Ascending aorta (tissue), 2 donors: ENCODE results near the gene SRSF1. TPM values are rescaled to one million over a fixed set of nuclear protein-coding genes. Genes with fewer than 3 reads are reported as not detected.

ENCODE experiments used
- DNase-seq, 2 donors: peaks; one replicate each; pipeline ENCODE4 v3.0.0-alpha.2; 2019; ENCODE audit warnings: low spot score in 2 of 2
- H3K27ac ChIP-seq, 2 donors: fragments of 200-600 bp; sonication (generic); one replicate each; pipeline ENCODE4 v1.5.1; 2016 to 2017; ENCODE audit warnings: mild to moderate bottlenecking in 1 of 2
- H3K27me3 ChIP-seq: fragments of 200-600 bp; sonication (generic); one replicate; pipeline ENCODE4 v1.5.1; 2017
- H3K36me3 ChIP-seq, 2 donors: fragments of 200-600 bp; sonication (generic); one replicate each; pipeline ENCODE4 v1.5.1; 2016
- H3K4me1 ChIP-seq, 2 donors: fragments of 200-600 bp; sonication (generic); one replicate each; pipeline ENCODE4 v1.5.1; 2016 to 2017; ENCODE audit warnings: mild to moderate bottlenecking in 1 of 2
- H3K4me3 ChIP-seq, 2 donors: fragments of 200-600 bp; sonication (generic); one replicate each; pipeline ENCODE4 v1.5.1; 2016 to 2017; ENCODE audit warnings: mild to moderate bottlenecking in 1 of 2
- H3K9me3 ChIP-seq, 2 donors: fragments of 200-600 bp; sonication (generic); one replicate each; pipeline ENCODE4 v1.5.1; 2016
- intact Hi-C: fragments of 100-400 bp; cut with DNase I; formaldehyde crosslinking; loops from one replicate; pipeline ENCODE4 v1.15.1; 2023
- total RNA-seq: library from RNA; depleted of rRNA; stranded (reverse); fragments of >200 nt; gene quantifications from one replicate; pipeline ENCODE4 v1.1.0, GENCODE V29; 2016
- TF ChIP-seq, protein P1 (sequence below), 3 experiments: fragments of 200-600 bp in 2 of 3; fragments of 450-650 bp in 1 of 3; sonication (generic) in 2 of 3; IDR thresholded peaks; one replicate each; pipeline ENCODE4 v1.5.1; 2016 to 2019; ENCODE audit warnings: antibody characterized with exemption in 3 of 3, mild to moderate bottlenecking in 1 of 3, moderate library complexity in 1 of 3

SRSF1 gene
- total RNA-seq, 1 donor from 2014 or later = 89.4 TPM

GRCh38 chr17:57956291-57957119 is 50.5 kb downstream of the SRSF1 start:
- DNase-seq = peak in 1 of 2 donors; percentile 43
- intact Hi-C loops = loop anchor here (2.0 kb wide), 1 partner anchor 88 kb away; no protein-coding TSS in a partner anchor
- peaks cover 3 to 17% of the 10 kb centered on the region in 2 donors for H3K4me1 ChIP-seq
- no peaks in the 10 kb centered on the region for H3K27me3 ChIP-seq
- no peaks in the 10 kb centered on the region for H3K9me3 ChIP-seq
- TF ChIP-seq, protein P1, sequence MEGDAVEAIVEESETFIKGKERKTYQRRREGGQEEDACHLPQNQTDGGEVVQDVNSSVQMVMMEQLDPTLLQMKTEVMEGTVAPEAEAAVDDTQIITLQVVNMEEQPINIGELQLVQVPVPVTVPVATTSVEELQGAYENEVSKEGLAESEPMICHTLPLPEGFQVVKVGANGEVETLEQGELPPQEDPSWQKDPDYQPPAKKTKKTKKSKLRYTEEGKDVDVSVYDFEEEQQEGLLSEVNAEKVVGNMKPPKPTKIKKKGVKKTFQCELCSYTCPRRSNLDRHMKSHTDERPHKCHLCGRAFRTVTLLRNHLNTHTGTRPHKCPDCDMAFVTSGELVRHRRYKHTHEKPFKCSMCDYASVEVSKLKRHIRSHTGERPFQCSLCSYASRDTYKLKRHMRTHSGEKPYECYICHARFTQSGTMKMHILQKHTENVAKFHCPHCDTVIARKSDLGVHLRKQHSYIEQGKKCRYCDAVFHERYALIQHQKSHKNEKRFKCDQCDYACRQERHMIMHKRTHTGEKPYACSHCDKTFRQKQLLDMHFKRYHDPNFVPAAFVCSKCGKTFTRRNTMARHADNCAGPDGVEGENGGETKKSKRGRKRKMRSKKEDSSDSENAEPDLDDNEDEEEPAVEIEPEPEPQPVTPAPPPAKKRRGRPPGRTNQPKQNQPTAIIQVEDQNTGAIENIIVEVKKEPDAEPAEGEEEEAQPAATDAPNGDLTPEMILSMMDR (IDR thresholded peaks at IDR 0.05) = no peak
- H3K36me3 ChIP-seq = no peaks in the 10 kb centered on the region
- peak overlapping the region in 1 of 2 donors; percentile 77 for H3K4me3 ChIP-seq
- no peak overlapping the region for H3K27ac ChIP-seq

DNA sequence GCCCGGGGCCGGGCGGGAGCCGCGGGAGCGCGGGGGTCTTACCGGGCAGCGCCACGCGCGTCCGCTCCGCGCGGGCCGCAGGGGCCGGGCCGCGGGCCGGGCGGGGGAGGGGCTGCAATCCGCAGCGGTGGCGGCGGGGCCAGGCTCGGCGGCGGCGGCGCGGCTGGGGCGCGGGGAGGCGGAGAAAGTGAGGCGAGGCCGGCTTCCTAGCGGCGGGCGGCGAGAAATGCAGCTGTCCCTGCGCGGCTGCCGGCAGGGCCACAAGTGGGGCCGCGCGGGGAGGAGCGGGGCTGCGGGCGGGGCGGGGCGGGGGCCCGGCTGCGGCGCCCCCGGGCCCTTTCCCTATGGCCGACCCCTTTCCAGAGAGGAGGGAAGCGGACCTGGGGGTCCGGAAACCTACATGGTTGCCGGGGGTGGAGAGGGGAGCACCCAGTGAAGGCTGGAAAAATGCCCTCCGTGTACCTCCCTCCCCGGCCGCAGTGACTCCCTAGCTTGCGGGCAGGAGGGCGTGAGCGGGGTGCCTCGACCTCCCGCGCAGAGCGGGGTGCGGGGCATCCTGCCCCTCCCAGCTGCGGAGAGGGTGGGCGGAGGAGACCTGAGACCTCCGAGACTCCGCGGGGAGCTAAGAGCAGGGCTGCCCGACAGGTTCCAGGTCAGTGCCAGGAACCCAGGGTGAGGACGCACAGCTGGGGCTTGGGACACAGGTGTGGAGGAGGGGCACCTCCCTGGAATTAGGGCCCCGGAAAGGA is 51.7 kb downstream of the SRSF1 start, which contains the start of gene CUEDC1:
Gene CUEDC1 (minus strand): TSS at position 230 of the 749 bp plus-strand sequence. CDS start 69,848 bp downstream, outside the sequence.
- Histone ChIP-seq H3K4me3 (peak within 1 kb of the TSS; percentile 77 to 92), H3K4me1 (peaks cover 3 to 29% of the 10 kb centered on the region in 2 donors), H3K27ac (peak within 1 kb of the TSS; percentile 97 to 98), H3K9me3 (no peaks in the 10 kb centered on the region), H3K36me3 (no peaks in the 10 kb centered on the region), H3K27me3 (no peaks in the 10 kb centered on the region)
- TF ChIP-seq, protein P1 (IDR thresholded peaks at IDR 0.05) = peak; percentile 20 to 39 (median 38)
- intact Hi-C loops = loop anchor here (1.0 kb wide), 2 partner anchors 63 to 80 kb away; no protein-coding TSS in a partner anchor
- peak in 1 of 2 donors; percentile 88 for DNase-seq

DNA sequence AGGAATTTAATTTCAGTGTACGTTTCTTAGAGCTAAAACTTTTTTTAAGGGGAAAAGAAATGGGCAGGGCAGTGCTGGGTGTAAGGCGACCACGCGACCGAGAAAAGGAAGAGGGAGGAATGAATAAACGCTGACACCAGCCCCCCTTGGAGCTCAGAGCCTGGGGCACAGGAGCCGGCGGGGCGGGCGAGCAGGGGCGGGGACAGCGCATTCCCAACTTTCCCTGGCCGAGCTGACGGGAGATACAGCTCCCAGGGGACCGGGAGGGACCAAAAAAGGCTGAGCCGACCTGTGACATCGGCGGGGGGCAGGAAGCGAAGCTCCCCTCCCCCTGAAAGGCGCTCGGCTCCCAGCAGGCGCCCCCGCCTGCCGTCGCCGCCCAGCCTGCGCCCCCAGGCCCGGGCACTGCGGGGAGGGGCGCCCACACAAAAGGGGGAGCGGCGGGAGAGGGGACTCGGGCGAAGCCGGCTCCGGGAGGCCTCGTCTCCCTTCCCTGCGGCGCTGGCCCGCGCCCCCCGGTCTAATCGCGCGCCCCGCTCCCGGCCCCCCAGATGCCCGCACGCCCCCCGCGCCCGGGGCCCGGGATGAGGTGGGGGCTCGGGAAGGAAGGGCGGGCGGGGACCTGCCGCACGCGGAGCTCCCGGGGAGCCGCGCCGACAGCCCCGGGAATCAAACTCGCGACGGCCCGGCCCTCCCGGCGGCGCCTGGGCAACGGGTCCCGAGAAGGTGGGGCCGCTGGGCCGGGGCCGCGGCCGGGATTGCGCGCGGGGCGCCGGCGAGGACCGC is 52.5 kb downstream of the SRSF1 start:
- DNase-seq = peak in 1 of 2 donors; percentile 91
- Histone ChIP-seq H3K36me3 (no peaks in the 10 kb centered on the region), H3K4me3 (peak overlapping the region; percentile 77 to 92), H3K9me3 (no peaks in the 10 kb centered on the region), H3K4me1 (peaks cover 3 to 35% of the 10 kb centered on the region in 2 donors), H3K27ac (peak overlapping the region; percentile 97 to 98), H3K27me3 (no peaks in the 10 kb centered on the region)
- TF ChIP-seq, protein P1 (IDR thresholded peaks at IDR 0.05) = no peak
- intact Hi-C loops = loop anchor here (1.0 kb wide), 2 partner anchors 62 to 79 kb away; no protein-coding TSS in a partner anchor

GRCh38 chr17:57953705-57954396 is 53.2 kb downstream of the SRSF1 start:
- DNase-seq = no peak
- intact Hi-C loops = loop anchor here (2.0 kb wide), 2 partner anchors 33 kb away; no protein-coding TSS in a partner anchor
- Histone ChIP-seq H3K4me3 (peak overlapping the region; percentile 77 to 92), H3K9me3 (no peaks in the 10 kb centered on the region), H3K27me3 (no peaks in the 10 kb centered on the region), H3K27ac (peak overlapping the region; percentile 97 to 98), H3K36me3 (no peaks in the 10 kb centered on the region), H3K4me1 (peaks cover 7 to 42% of the 10 kb centered on the region in 2 donors)
- TF ChIP-seq, protein P1 (IDR thresholded peaks at IDR 0.05) = no peak

Other genes starting within 250 kb of the SRSF1 start
- gene MRPS23, start 157.2 kb downstream of the SRSF1 start, total RNA-seq = 2.0 TPM
- 76.1 TPM for gene CUEDC1, start 51.8 kb downstream of the SRSF1 start, total RNA-seq
- gene VEZF1, start 19.0 kb downstream of the SRSF1 start, total RNA-seq = 47.4 TPM
- 15.3 TPM for gene DYNLL2, start 76.2 kb upstream of the SRSF1 start, total RNA-seq
- gene OR4D1, start 141.1 kb upstream of the SRSF1 start, total RNA-seq = not detected
- not detected for gene OR4D2, start 159.7 kb upstream of the SRSF1 start, total RNA-seq
- gene EPX, start 185.5 kb upstream of the SRSF1 start, total RNA-seq = not detected
- gene MKS1, start 212.0 kb upstream of the SRSF1 start, total RNA-seq = 1.5 TPM
- not detected for gene LPO, start 231.3 kb upstream of the SRSF1 start, total RNA-seq